Sigmoid colon (tissue), 3 donors: ENCODE results near the gene CNGA2.

Experiments
- CTCF ChIP-seq, 4 experiments: fragments of 450-650 bp in 3 of 4; fragments of 200-600 bp in 1 of 4; IDR thresholded peaks; one replicate each; pipeline ENCODE4 v1.5.1; 2016 to 2019; ENCODE audit warnings: antibody characterized with exemption in 4 of 4, mild to moderate bottlenecking in 3 of 4, moderate library complexity in 2 of 4
- POLR2A ChIP-seq, 2 donors: fragments of 450-650 bp; IDR thresholded peaks; one replicate each; pipeline ENCODE4 v1.6.1; 2016; ENCODE audit warnings: antibody characterized with exemption in 2 of 2, mild to moderate bottlenecking in 2 of 2, moderate library complexity in 2 of 2

- TF ChIP-seq CTCF (IDR thresholded peaks at IDR 0.05) (no peak), POLR2A (IDR thresholded peaks at IDR 0.05) (no peak)
Observed at GRCh38 chrX:151741606-151742005, 7.1 kb downstream of the CNGA2 start.
